Thyroid gland (tissue), 4 donors: Measurements from ENCODE around the gene GRK6.

Experiments used
- CTCF ChIP-seq, 6 experiments: fragments of 200-600 bp in 3 of 6; fragments of 450-650 bp in 3 of 6; sonication (generic) in 3 of 6; IDR thresholded peaks; one replicate each; pipeline ENCODE4 v1.5.1; 2016 to 2019; ENCODE audit warnings: antibody characterized with exemption in 6 of 6, mild to moderate bottlenecking in 2 of 6, inconsistent platforms in 1 of 6, moderate library complexity in 1 of 6
- POLR2A ChIP-seq, 2 donors: fragments of 450-650 bp; IDR thresholded peaks; one replicate each; pipeline ENCODE4 v1.6.1; 2017; ENCODE audit warnings: antibody characterized with exemption in 2 of 2, mild to moderate bottlenecking in 2 of 2, moderate library complexity in 1 of 2

- no peak for TF ChIP-seq POLR2A (IDR thresholded peaks at IDR 0.05)
- no peak for TF ChIP-seq CTCF (IDR thresholded peaks at IDR 0.05)
Measured at GRCh38 chr5:177419046-177419445, 7.4 kb upstream of the GRK6 start.
